Subcutaneous adipose tissue (tissue), 4 donors: ENCODE measurements around the gene TUBG2. TPM values are rescaled to one million over a fixed set of nuclear protein-coding genes. Genes with fewer than 3 reads are reported as not detected.

ENCODE experiments used
- total RNA-seq, 4 donors: library from RNA; depleted of rRNA; stranded (reverse); fragments of >200 nt; gene quantifications; one replicate each; pipeline ENCODE4 v1.1.0, GENCODE V29; 2016
- TF ChIP-seq, protein P1 (sequence below): fragments of 450-650 bp; IDR thresholded peaks from one replicate; pipeline ENCODE4 v1.5.1; 2016; ENCODE audit warnings: low read depth, mild to moderate bottlenecking, control low read depth, antibody characterized with exemption, moderate library complexity

TUBG2 gene
- total RNA-seq, 4 donors from 2014 or later = 12.1 to 29.6 (median 21.2) TPM

DNA sequence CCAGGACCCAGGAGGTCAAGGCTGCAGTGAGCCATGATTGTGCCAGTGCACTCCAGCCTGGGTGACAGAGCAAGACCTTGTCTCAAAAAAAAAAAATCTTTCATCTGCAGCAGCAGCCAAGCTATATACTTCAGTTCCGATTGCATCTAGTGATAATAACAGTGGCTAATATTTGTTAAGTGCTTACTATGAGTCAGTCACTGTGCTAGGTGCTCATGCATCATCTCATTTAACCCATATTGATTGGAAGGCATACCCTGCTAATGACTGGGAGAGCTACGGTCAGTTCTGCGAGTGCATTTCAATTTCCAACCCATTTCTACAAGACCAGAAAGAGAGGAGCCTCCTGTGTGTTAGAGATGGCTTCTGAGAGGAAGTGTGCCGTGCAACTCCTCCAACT is 7.7 kb upstream of the TUBG2 start:
- TF ChIP-seq, protein P1, sequence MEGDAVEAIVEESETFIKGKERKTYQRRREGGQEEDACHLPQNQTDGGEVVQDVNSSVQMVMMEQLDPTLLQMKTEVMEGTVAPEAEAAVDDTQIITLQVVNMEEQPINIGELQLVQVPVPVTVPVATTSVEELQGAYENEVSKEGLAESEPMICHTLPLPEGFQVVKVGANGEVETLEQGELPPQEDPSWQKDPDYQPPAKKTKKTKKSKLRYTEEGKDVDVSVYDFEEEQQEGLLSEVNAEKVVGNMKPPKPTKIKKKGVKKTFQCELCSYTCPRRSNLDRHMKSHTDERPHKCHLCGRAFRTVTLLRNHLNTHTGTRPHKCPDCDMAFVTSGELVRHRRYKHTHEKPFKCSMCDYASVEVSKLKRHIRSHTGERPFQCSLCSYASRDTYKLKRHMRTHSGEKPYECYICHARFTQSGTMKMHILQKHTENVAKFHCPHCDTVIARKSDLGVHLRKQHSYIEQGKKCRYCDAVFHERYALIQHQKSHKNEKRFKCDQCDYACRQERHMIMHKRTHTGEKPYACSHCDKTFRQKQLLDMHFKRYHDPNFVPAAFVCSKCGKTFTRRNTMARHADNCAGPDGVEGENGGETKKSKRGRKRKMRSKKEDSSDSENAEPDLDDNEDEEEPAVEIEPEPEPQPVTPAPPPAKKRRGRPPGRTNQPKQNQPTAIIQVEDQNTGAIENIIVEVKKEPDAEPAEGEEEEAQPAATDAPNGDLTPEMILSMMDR = no peak

DNA sequence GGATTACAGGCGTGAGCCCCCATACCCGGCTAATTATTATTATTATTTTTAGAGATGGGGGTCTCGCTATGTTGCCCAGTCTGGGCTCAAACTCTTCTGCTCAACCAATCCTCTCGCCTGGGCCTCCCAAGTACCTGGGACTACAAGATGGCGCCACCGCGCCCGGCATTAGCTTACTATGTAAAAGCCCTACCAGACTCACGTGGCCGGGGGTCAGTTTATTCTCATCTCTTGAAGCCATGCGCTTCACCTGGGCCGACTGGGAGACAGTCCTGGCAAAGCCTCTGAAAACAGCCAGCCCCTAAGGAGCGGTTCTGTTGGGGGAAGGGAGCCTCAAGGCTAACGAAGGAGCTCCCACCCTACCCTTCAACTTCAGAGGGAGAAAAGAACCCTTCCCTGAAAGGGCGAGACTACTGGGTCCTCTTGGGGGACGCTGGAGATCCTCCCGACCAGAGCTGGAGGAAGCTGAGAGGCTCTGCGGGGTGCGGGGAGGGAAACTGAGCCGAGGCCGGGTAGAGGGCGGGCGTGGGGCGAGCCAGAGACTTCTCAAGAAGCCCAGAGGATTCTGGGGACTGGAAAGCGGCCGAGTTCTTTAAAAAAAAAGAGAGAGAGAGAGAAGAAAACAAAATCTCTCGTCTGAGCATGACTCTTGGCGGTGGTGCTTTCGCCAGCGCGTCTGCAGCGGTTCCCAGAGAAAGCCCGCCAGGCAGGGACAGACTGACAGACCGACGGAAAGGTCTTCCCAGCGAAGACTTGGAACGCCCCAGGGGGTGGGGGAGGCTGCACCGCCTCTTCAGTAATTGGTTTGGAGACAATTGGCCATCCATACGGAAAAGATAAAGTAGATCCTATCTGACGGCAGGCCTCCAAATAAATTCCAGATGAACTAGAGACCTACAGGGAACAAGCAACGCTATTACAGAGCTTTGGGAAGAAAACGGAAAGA is 5.6 kb upstream of the TUBG2 start:
- TF ChIP-seq, protein P1 = no peak

DNA sequence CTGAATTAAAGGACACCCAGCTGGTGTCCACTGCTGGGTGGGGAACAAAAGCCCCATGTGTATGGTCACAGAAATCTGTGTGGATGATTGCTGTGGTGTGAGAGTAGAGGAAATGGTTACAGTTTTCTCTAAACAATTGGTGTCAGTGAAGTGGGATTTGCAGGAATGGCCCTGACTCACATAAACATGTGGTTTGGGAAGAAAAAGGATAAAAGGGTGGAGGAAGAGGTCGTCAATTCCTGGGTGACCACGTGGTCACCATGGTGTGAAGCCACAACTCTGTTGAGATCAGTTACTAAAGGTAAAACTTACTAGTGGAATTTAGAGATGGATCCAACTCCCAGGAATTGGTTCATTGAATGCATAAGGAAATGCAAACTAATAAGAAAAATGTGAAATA is 3.6 kb upstream of the TUBG2 start:
- TF ChIP-seq, protein P1 = no peak

DNA sequence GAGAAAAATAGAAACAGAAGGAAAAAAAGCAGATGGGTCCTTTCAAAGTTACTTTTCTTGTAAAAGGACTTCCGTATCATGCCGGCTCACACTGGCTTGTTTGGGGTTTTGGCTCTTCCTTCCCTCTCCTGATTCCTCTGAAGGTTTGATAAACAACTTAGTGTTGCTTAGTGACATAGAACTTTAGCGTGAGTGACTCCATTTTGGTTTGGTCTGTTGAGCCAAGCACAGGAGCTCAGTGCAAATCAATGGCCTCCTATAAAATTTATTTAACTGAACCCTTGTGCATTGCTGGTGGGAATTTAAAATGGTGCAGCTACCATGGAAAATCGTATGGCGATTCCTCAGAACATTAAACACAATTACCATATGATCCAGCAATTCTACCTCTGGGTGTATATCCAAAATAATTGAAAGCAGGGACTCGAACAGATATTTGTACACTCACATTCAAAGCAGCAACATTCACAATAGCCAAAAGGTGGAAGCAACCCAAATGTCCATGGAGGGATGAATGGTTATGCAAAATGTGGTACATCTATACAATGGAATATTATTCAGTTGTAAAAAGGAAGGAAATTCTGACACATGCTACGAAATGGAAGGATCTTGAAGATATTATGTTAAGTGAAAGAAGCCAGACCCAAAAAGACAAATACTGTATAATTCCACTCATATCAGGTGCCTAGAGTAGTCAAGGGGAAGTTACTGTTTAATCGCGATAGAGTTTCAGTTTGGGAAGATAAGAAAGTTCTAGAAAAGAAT is 1.1 kb upstream of the TUBG2 start:
- TF ChIP-seq, protein P1 = no peak

DNA sequence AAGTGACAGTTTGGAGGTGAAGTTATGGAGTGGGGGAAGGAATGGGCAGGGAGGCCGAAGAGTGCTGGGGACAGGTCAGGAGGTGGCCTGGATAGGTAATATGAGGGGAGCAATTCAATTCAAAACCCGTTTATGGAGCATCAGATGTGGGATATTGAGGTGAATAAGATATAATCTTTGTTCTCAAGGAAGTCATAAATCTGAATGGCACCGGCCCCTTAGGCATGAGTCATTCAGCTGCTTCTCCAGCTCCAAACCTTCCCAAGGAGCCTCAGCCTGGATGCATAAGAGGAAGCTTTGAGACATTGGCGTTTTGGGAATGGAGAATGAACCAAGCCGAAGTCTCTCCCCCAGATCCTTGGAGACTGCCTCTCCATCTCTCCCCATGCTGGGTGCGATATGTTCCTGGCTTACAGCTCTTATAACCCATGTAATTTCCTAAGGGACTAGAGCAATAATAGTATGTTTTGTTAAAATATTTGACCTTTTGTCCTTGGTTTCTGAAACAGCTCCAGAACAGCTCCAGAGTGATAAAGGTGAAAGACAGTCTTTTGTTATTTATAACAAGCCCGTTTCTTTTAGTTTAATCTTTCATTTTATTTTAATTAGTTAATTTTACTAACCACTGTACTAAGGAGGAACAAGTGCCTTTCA is 1.7 kb downstream of the TUBG2 start:
- TF ChIP-seq, protein P1 = no peak

DNA sequence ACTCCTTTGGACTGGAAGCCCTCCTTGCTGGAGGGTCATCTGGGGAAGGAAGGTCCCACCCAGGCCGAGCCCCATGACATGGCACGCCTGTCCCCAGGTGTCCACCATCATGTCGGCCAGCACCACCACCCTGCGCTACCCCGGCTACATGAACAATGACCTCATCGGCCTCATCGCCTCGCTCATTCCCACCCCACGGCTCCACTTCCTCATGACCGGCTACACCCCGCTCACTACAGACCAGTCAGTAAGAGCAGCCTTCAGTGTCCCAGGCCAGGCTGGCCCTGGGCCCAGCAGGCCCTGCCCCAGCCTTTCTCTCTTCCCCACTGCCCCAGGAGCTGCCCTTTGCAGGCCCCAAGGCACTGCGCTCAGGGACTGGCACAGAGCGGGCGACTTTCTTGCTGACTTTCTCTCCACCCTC is 6.5 kb downstream of the TUBG2 start:
- TF ChIP-seq, protein P1 = no peak
